ENCODE data around the gene PIWIL1. TPM values are rescaled to one million over a fixed set of nuclear protein-coding genes. Genes with fewer than 3 reads are reported as not detected.

The PIWIL1 gene
- total RNA-seq, 2 donors from 2014 or later: 0.31 TPM; not detected in 1

DNA sequence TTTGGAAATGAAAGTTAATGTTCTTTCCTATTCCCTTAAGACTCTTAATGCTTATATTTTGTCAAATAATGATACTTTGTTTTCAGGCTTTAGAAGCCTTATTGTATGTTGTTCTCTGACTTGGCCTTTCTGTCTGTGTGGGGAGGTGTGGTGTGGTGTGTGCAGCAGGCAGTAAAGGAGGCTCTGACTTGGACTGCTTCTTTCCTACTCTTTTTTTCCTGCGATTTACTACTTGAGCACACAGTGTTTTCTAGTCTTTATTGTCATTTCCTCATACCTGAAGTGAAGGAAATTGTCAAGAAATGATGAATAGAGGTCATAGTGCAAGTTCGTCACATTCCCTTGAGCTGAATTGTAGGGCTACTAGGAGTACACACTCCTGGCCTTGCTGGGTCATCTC lies 26.9 kb downstream of the PIWIL1 start:
- no peak for DNase-seq
- peak; percentile 56 for ATAC-seq
- intact Hi-C loops (cut with DNase I, micrococcal nuclease): no loop called here

DNA sequence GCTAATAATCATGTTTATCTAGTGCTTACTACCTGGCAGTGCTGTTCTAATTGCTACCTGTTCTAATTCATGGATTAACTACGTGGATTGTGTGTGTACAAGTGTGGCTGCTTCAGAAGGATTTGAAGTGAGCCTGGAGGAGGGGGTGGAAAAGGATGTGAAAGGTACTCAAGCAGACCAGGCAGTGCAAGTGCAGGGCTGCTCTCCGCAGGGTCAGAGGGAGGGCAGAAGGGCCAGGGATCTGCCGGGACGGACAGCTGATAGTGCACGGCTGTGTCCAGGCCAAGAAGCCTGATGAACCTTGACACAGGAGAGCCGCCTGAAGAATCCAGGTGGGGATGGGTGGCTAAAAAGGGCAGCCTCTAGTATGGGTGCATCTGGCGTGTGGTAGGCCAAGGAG lies 28.5 kb downstream of the PIWIL1 start:
- DNase-seq (no peak), ATAC-seq (no peak)
- intact Hi-C loops (cut with DNase I, micrococcal nuclease): no loop called here

DNA sequence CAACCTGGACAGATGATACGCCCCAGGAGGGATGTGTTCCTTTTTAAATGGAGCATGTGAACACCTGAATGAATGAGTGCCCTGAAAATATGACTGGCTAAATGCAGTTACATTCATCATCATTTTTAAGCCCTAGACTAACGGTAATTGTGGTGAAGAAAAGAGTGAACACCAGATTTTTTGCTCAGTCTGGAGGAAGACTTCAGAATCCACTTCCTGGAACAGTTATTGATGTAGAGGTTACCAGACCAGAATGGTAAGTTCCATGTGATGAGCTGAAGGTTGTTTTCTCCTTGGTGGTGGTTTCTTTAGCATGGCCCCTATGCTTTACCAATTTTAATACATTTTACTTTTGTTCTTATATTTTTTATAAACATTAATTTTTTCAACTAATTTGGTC lies 29.3 kb downstream of the PIWIL1 start:
- intact Hi-C loops (cut with DNase I, micrococcal nuclease): no loop called here
- ATAC-seq (no peak), DNase-seq (no peak)

DNA sequence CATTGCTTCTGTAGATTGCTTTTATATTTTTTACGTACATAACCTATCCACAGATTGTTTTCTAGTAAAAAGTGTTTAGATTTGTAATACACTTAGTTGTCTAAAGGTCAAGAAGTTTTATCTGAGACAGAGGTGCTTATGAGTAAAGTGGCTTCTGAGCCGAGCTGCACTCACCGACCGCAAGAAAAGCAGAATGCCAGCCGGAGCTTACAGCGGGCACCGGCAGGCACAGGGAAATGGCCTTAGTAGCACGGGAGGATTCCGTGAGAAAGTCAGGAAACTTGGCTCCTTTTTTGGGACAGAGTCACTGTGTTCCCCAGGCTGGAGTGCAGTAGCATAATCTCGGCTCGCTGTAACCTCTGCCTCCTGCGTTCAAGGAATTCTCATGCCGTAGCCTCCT lies 29.8 kb downstream of the PIWIL1 start:
- no peak for ATAC-seq
- intact Hi-C loops (cut with DNase I, micrococcal nuclease): no loop called here
- no peak for DNase-seq

DNA sequence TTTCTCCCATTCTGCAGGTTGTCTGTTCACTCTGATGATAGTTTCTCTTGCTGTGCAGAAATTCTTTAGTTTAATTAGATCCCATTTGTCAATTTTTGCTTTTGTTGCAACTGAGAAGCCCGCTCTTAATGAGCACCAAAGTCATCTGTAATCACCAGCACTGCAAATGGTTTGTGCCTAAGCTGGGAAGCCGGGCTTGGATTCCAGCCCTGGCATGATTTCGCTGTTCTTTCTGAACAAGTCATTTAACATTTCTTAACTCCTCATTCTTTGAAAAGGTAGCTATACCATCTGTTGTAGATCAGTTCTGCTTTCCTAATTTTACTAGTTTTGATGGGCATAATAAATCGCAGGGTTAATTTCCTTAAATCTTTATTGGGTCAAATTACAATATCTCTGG lies 32.1 kb downstream of the PIWIL1 start:
- DNase-seq (no peak), ATAC-seq (no peak)
- intact Hi-C loops (cut with DNase I, micrococcal nuclease): no loop called here

DNA sequence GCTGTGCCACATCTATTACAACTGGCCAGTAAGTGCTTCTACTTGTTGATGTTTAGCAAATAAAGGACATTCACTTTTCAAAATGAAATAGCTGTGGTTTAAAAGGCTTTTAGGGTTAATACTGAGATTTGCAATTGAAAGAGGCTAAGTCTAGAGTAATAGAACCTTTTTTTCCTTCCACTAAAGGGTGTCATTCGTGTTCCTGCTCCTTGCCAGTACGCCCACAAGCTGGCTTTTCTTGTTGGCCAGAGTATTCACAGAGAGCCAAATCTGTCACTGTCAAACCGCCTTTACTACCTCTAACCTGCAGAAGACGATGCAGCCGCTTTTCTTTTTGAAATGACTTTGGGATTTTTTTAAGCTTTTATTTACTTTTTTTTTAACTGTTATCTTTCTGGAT lies 33.6 kb downstream of the PIWIL1 start:
- intact Hi-C loops (cut with DNase I, micrococcal nuclease): no loop called here
- ATAC-seq: no peak

DNA sequence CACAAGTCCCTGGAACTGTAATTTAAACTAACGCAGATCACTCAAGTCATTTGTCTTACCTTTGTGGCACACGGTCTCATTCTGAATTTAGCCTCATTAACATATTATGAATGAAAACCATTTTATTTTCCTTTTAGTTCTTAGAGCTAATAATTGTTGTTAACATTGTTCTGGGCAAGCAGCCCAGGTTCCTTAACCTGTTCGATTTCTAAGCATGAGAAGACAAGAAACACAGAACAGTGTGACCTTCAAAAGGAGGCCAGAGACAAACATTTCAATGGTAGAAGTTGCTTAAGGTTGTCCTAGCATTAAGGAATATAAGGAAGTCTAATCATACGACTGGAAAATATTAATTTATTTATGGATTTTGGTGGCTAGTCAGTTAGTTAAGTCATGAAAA lies 35.2 kb downstream of the PIWIL1 start:
- intact Hi-C loops (cut with DNase I, micrococcal nuclease): no loop called here
- DNase-seq: no peak
- ATAC-seq: no peak

More for the DNA sequence above, 33.6 kb downstream of the PIWIL1 start:
- no peak for DNase-seq

DNA sequence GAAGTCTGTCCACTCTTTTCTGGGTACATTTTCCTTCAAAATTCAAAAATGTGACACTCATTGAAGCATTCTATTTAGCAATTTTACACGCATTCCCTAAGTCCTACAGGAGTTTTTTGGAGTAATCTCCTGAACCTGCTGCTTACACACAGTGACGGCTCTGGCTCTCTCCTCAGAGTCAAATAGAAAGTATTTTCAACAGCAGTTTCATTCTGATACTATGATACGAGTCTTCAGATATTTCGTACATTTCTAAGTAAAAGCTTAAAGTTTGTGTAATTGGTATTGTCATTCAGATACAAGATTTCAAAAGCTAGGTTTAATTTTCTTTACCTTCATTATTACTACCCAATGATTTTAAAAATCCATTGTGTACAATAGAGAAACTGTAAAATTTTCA lies 36.4 kb downstream of the PIWIL1 start:
- intact Hi-C loops (cut with DNase I, micrococcal nuclease): no loop called here
- ATAC-seq (no peak), DNase-seq (no peak)

DNA sequence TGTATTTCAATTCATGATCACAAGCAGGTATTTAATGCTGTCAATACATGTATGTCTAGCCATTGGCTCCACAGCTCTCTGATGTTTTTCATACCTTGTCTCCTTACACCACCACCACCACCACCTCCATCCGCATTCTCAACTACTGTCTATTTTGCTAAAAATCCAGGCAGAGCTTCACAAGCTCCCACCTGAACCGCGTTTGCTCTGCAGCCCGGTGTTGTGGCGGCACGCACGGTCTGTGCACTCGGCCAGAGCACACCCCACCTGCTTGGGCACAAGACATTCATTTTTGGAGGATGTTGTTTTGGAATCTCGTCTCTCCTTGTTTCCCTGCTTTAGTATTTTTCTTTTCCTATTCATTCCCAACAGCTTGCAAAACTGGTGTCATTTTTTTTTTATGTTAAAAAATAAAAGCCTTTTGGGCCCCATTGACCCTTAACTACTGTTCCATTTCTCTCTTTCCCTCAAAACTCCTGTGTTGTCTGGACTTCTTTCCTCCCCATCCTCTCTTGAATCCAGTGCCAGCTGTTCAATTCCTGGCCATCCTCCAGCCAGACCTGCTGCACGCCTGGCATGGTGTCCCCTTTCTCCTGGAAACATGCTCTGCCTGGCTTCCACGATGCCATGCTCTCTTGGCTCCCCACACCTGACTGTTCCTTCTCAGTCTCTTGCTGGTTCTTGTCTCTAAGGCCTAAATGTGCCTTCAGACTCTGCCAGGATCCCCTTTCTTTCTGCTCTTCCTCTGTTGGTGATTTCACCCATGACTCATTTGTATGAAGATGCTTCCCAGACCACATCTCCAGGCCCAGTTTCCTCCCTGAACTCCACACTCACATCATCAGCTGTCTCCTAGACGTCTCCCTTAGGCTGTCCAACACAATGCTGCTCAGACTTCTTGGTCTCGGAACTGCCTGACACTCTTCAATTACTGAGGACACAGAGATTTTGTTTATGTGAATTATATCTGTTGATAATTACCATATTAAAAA lies 37.9 kb downstream of the PIWIL1 start:
- ATAC-seq: no peak
- DNase-seq: no peak
- intact Hi-C loops (cut with DNase I, micrococcal nuclease): no loop called here

DNA sequence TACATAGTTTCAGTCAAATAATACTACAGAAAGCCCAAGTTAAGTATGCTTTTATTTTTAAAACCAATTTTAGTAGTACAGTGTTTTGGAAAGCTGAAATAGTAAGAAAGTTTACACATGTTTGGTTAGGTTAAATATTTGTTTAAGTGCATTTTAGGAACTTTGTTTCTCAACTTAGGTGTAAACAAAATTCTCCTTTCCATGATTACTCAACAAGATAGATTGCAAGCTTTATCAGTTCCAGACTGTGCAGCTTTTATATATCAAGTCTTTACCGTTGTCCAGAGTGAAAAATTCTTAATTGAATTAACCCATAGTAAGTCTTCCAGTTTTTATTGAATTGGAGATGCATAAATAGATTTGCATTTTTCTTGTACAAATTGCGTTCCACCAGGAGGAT lies 45.1 kb downstream of the PIWIL1 start:
- ATAC-seq: no peak
- intact Hi-C loops (cut with DNase I, micrococcal nuclease): no loop called here
- DNase-seq: no peak

DNA sequence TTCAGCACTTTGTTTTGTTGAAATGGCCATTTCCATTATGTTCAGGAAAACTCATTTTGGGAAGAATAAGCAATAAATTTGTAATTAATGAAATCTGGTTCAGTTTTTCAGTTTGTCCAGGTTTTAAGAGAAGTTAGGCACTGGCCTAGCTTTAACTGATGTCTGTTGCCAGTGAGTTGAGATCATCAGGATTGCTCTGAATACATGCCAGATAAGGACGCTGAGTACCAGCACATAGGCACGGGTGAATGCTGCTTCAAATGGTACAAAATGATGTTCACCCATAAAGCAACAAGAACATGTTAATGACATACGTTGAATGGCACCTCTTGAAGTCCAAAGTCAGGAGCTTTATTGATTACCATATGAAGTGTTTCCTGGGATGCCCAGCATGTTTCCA lies 46.5 kb downstream of the PIWIL1 start:
- DNase-seq: no peak
- intact Hi-C loops (cut with DNase I, micrococcal nuclease): no loop called here
- no peak for ATAC-seq

DNA sequence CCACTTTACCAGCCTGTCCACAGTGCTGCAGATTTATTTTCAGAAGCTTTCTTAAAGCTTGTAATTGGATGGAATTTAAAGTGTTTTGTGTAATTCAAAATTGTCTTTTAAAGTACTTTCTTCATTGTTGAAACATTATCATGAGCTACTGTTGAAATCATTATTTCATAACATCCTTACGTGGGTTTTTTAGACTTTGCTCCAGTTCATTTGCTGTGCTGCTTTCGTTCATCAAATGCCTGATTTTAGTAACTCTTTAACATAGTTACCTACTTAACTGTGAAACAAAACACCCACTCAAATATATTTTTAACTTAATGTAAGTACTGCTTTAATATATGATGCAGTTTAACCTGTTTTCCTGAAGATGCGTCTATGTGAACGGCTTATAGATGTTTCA lies 47.5 kb downstream of the PIWIL1 start:
- intact Hi-C loops (cut with DNase I, micrococcal nuclease): no loop called here
- ATAC-seq (no peak), DNase-seq (no peak)

DNA sequence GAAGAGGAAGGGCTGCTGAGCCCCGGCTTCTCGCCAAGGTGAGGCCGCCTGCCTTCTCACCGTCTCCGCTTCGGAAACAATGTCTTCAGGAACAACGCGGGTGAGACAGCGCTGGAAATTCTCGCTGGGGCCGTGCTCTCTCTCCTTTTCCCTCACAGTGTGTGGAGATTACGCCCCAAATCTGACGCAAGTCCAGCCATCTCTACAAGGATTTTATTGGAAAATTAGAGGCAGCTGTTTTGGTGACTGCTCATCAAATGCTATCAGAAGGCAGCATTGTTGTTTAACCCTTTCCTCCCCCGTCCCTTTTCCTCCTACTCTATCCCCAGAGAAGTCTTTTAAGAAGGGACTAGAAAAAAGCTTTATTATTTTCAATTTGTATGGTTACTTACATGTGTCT lies 53.5 kb downstream of the PIWIL1 start:
- intact Hi-C loops (cut with DNase I, micrococcal nuclease): no loop called here
- no peak for DNase-seq
- no peak for ATAC-seq

DNA sequence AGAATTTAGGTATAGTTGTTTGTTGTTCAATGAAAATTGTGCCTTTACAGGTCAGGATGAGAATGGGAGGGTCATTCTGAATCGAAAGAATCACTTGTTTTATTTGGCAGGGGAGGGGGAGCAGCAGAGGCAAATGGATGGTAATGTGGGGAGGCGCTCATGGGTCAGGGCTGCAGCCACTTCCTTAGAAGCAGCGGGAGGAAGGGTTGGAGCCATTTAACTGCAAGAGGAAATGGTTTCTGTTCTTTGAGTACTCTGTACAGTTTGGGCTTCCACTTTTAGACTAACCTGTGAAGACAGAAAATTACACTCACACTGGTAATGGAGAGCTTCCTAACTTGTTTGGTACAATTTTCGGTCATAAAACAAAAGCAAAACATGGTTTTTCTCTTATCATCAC lies 57.2 kb downstream of the PIWIL1 start:
- DNase-seq (no peak), ATAC-seq (no peak)
- intact Hi-C loops (cut with DNase I, micrococcal nuclease): no loop called here

DNA sequence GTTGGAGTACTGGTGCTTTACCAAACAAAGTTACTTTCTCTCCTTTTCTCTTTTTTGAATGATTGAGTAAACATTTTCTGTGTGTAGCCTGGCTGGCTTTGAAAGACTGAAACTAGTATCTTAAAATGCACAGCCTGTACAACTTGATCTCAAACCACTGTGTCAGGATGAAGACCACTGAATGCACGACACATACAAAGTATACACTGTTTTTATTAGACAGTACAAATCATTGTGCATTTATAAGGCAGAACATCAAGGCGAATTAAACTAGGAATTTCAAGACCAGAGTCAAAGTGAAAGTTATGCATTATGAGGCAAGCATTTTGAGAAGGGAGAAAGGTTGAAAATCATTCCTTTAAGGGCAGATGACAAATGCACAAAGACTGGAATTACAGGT lies 59.0 kb downstream of the PIWIL1 start:
- ATAC-seq (no peak), DNase-seq (no peak)
- intact Hi-C loops (cut with DNase I, micrococcal nuclease): no loop called here

DNA sequence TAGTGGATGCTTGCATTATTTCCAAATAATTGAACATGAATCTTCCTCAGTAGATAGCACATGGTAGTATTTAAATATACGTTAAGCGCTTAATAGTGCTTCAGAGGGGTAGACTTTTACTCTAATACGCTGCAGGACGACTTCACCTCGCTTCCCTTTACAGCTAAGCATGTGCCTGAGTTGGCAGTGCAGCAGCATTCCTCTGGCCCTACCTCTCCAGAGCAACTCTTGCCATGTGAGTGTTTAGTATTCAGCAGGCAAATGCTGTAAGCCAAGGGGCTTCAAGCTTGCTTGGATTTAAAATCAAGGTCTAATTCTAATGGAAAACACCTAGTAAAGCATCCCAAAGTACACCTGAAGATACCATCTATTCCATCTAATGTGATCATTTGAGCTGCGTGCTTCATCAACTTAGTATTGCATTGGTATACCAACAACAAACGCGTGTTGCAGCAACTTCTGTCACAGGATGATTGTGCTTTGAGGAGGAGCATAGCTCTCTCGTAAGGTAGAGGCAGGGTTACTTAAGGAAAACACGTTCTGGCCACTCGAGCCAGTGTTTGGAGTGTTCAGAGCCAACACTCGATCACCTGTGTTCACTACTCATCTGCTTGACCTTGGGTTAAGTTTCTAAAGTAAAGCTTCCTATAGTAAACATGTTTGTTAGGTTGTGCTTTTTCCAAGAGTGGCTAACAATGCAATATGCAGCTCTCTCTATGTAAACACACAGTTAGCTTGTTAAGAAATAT lies 60.6 kb downstream of the PIWIL1 start:
- ATAC-seq (no peak), DNase-seq (no peak)
- intact Hi-C loops (cut with DNase I, micrococcal nuclease): no loop called here

DNA sequence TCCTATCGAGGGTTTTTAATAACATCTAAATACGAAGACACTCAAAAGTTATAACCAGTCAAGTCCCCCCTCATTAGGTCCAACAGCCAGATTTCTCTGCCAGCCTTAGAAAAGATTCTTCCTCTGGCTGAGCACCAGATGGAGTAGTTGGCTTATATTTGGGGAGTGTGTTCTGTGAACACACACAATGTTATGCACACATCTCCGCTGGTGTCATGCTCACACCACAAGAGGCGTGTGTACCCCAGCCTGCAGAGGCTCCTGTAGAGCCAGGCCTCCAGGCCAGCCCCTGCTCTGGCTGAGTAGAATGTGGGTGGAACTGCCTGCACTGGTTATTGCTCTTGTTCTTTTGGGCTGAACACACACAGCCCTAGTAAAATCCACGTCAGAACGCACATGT lies 64.0 kb downstream of the PIWIL1 start:
- no peak for DNase-seq
- peak; percentile 65 for ATAC-seq
- intact Hi-C loops (cut with DNase I, micrococcal nuclease): no loop called here

DNA sequence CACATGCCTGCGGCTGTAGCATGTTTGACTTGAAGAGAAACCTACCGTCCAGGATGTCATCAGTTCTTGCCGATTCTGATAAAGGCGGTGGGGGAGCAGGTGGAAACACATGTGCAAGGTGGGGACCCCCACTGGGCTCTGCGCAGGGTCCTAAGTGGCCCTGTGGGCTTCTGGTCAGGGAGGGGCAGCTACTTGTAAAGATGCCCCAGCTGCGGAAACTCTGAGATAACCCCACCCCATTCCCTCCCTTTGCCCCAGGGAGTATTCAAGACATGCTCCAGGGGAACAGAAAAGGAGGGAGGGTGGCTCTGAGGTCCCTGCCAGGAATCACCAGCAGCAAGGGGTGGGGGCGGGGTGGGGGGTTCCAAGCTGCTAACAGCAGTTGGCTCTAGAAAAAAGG lies 67.6 kb downstream of the PIWIL1 start:
- DNase-seq (no peak), ATAC-seq (no peak)
- intact Hi-C loops (cut with DNase I, micrococcal nuclease): no loop called here

DNA sequence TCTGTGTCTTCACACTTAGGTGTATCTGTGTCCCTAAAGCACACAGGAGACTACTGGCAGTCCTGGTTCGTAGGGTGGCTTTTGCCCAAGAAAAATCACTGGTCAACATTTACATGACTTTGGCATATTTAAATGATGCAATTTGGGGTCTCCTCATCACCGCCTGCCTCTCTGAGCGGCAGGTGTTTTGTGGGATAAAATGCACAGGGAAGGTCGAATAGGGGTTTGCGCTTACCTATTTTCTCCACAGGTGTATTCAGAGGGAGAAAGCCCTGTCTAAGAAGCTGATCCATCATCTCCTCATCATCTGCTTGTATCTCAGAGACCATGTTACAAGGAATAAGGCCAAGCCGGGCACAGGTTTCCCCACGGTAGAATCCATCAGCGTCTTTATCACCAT lies 74.7 kb downstream of the PIWIL1 start:
- DNase-seq: no peak
- intact Hi-C loops (cut with DNase I, micrococcal nuclease): no loop called here
- no peak for ATAC-seq

DNA sequence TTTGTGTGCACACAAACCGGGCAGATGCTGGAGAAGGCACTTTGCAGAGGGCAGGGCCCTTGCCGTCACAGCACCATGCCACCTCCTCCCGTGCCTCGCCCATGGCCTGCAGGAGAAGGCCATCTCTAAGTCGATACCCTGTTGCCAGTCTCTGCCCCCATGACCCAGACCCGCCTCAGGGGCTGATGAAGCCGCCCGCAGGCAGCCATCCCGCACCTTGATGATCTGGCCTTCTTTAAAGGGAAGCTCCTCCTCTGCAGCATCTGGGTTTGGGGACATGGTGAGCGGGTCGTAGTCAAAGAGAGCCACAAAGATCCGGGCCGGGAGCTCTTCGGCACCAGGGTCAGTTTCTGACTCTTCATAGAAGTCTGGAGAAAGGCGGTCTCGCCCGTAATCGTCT lies 76.2 kb downstream of the PIWIL1 start:
- ATAC-seq: no peak
- intact Hi-C loops (cut with DNase I, micrococcal nuclease): no loop called here
- no peak for DNase-seq

Data from left colon (tissue), 2 donors.